HepG2 (cell line): ENCODE results near the gene SNAP47. TPM values are rescaled to one million over a fixed set of nuclear protein-coding genes. Genes with fewer than 3 reads are reported as not detected.

Experiments used
- ATAC-seq: fragments of 200-7000 bp; cut with Tn5 transposase; 3 replicates; pipeline ENCODE4 v1.9.1; 2020; ENCODE audit warnings: mild to moderate bottlenecking, moderate library complexity
- BruUV-seq: library from RNA; stranded (reverse); fragments of 400-500 nt; replicated peaks from 2 replicates; lab custom pipeline; 2021; lab: Mats Ljungman, UMichigan
- CTCF ChIA-PET: fragments of 300-600 bp; formaldehyde crosslinking; extraction: SDS; loops from one replicate; lab custom pipeline; 2021; ENCODE audit warnings: low total read pairs, inconsistent platforms, low intra/inter-chr PET ratio; lab: Yijun Ruan, JAX
- POLR2A ChIA-PET: fragments of 350-600 bp; sonication (Branson Sonifier 250); formaldehyde crosslinking; loops from one replicate; lab custom pipeline; 2020; ENCODE audit warnings: antibody characterized with exemption, inconsistent platforms; lab: Yijun Ruan, JAX
- DNase-seq: peaks from one replicate; pipeline ENCODE4 v3.0.0-alpha.2; 2015; ENCODE audit warnings: low spot score
- FAIRE-seq: peaks from 3 replicates; lab custom pipeline; 2011; peaks lifted over from hg19 to GRCh38; lab: Jason Lieb, UNC
- H2AFZ ChIP-seq: one replicate; pipeline ENCODE4 v1.6.1; 2011; ENCODE audit warnings: low read length, inconsistent platforms
- H3K27ac ChIP-seq: fragments of 300-600 bp; 3 replicates; pipeline ENCODE4 v1.8.0; 2011; ENCODE audit warnings: mixed run types, mild to moderate bottlenecking, mixed read lengths, low read length, inconsistent platforms; ENCODE audit not compliant: insufficient read depth; ENCODE audit errors: extremely low read length
- H3K27me3 ChIP-seq, 2 experiments: fragments of 200-600 bp in 1 of 2; 2 replicates in 1 of 2; 3 replicates in 1 of 2; pipeline versions ENCODE4 v1.6.0 to v1.8.0; 2011; ENCODE audit warnings: low read length in 2 of 2, mild to moderate bottlenecking in 2 of 2, moderate library complexity in 2 of 2, inconsistent platforms in 1 of 2; ENCODE audit not compliant: insufficient read depth in 2 of 2, control insufficient read depth in 1 of 2
- H3K36me3 ChIP-seq, 2 experiments: fragments of 200-600 bp in 1 of 2; replicated peaks in 1 of 2; 2 replicates in 1 of 2; 3 replicates in 1 of 2; pipeline versions ENCODE4 v1.5.1 to v1.8.0; 2011; ENCODE audit warnings: low read length in 2 of 2, inconsistent platforms in 1 of 2; ENCODE audit not compliant: insufficient read depth in 2 of 2, control insufficient read depth in 1 of 2
- H3K4me1 ChIP-seq: 2 replicates; pipeline ENCODE4 v1.5.1; 2012; ENCODE audit warnings: low read length, inconsistent platforms; ENCODE audit not compliant: insufficient read depth
- H3K4me2 ChIP-seq: 2 replicates; pipeline ENCODE4 v1.6.0; 2011; ENCODE audit warnings: low read depth, low read length, inconsistent platforms
- H3K4me3 ChIP-seq, 3 experiments: fragments of 200-600 bp in 1 of 3; sonication (generic), shearing (Covaris generic) in 1 of 3; replicated peaks in 1 of 3; 2 replicates each; pipeline ENCODE4 v1.5.1; 2011 to 2016; ENCODE audit warnings: low read length in 3 of 3, inconsistent platforms in 2 of 3, low read depth in 2 of 3, mild to moderate bottlenecking in 2 of 3, control low read depth in 1 of 3, mixed read lengths in 1 of 3; ENCODE audit not compliant: insufficient read depth in 1 of 3
- H3K79me2 ChIP-seq: one replicate; pipeline ENCODE4 v1.6.1; 2011; ENCODE audit warnings: low read length, inconsistent platforms; ENCODE audit not compliant: insufficient read depth
- H3K9ac ChIP-seq: 2 replicates; pipeline ENCODE4 v1.6.0; 2011; ENCODE audit warnings: mild to moderate bottlenecking, low read depth, low read length, inconsistent platforms; ENCODE audit not compliant: insufficient read depth
- H3K9me3 ChIP-seq: 2 replicates; pipeline ENCODE4 v1.5.1; 2012; ENCODE audit warnings: mild to moderate bottlenecking, low read length
- H4K20me1 ChIP-seq: 2 replicates; pipeline ENCODE4 v1.6.0; 2011; ENCODE audit warnings: inconsistent platforms, mild to moderate bottlenecking, low read length, moderate library complexity; ENCODE audit not compliant: insufficient read depth
- ATF5 ChIP-seq: sonication (generic); formaldehyde crosslinking; IDR thresholded peaks from 2 replicates; pipeline ENCODE4 v1.4.0; 2020; ENCODE audit warnings: mild to moderate bottlenecking, low read depth, missing genetic modification reagents
- KLF15 ChIP-seq: sonication (generic); formaldehyde crosslinking; IDR thresholded peaks from 2 replicates; pipeline ENCODE4 v1.8.1; 2023; ENCODE audit warnings: borderline replicate concordance, mild to moderate bottlenecking, inconsistent platforms, missing genetic modification reagents, mixed read lengths
- ONECUT2 ChIP-seq: sonication (generic); formaldehyde crosslinking; IDR thresholded peaks from 2 replicates; pipeline ENCODE4 v1.4.0; 2020; ENCODE audit warnings: missing genetic modification reagents
- POLR2A ChIP-seq, 2 experiments: IDR thresholded peaks; 2 replicates each; pipeline ENCODE4 v1.6.1; 2011; ENCODE audit warnings: low read depth in 2 of 2, low read length in 2 of 2, mild to moderate bottlenecking in 1 of 2, moderate library complexity in 1 of 2; ENCODE audit not compliant: insufficient read depth in 1 of 2
- RARA ChIP-seq: IDR thresholded peaks from 2 replicates; pipeline ENCODE4 v1.6.1; 2016; ENCODE audit warnings: missing genetic modification reagents, missing compliant biosample characterization
- TAF15 ChIP-seq: fragments of 200-400 bp; formaldehyde crosslinking; IDR thresholded peaks from one replicate; pipeline ENCODE4 v1.6.1; 2018; ENCODE audit warnings: mild to moderate bottlenecking, low read depth, low read length; ENCODE audit not compliant: poor library complexity, severe bottlenecking
- ZC3H4 ChIP-seq: sonication (generic); formaldehyde crosslinking; IDR thresholded peaks from 2 replicates; pipeline ENCODE4 v1.4.0; 2020; ENCODE audit warnings: missing genetic modification reagents, borderline replicate concordance
- ZNF17 ChIP-seq: sonication (generic); formaldehyde crosslinking; IDR thresholded peaks from 2 replicates; pipeline ENCODE4 v1.5.0; 2020; ENCODE audit warnings: mild to moderate bottlenecking, missing genetic modification reagents
- ZNF232 ChIP-seq: sonication (generic); formaldehyde crosslinking; IDR thresholded peaks from 2 replicates; pipeline ENCODE4 v1.4.0; 2020; ENCODE audit warnings: missing genetic modification reagents, borderline replicate concordance
- ZNF33A ChIP-seq: sonication (generic); formaldehyde crosslinking; IDR thresholded peaks from 2 replicates; pipeline ENCODE4 v1.5.1; 2020; ENCODE audit warnings: missing genetic modification reagents, mild to moderate bottlenecking, moderate library complexity, borderline replicate concordance
- ZNF432 ChIP-seq: sonication (generic); formaldehyde crosslinking; IDR thresholded peaks from 2 replicates; pipeline ENCODE4 v1.5.0; 2020; ENCODE audit warnings: missing genetic modification reagents, mild to moderate bottlenecking, borderline replicate concordance
- ZNF598 ChIP-seq: sonication (generic); formaldehyde crosslinking; IDR thresholded peaks from 2 replicates; pipeline ENCODE4 v1.5.1; 2020; ENCODE audit warnings: mild to moderate bottlenecking, missing genetic modification reagents, borderline replicate concordance
- WGBS: methylation state at CpG from one replicate; pipeline ENCODE4 v1.1.6; 2017; ENCODE audit warnings: low lambda C conversion rate; 5-methylcytosine and 5-hydroxymethylcytosine counted together
- in situ Hi-C: cut with HindIII; loops from 2 replicates; pipeline ENCODE4 v1.10.0; 2017; ENCODE audit warnings: low pct_unique_long_range_greater_than_20kb; ENCODE audit not compliant: extremely low pct_ligation_motif_present
- intact Hi-C: fragments of 100-400 bp; cut with micrococcal nuclease; formaldehyde crosslinking; loops from one replicate; pipeline ENCODE4 v1.10.0; 2022; ENCODE audit not compliant: unreplicated experiment
- polyA plus RNA-seq, 8 experiments: library from polyadenylated mRNA; depleted of rRNA in 3 of 8; stranded (reverse) in 7 of 8; unstranded in 1 of 8; fragments of >200 nt; fragmentation: Illumina TruSeq in 4 of 8; extraction: Trizol in 4 of 8; gene quantifications; 2 replicates each; pipeline versions ENCODE4 v1.2.1 to v1.2.3, GENCODE V29; 2011 to 2016; ENCODE audit warnings: low read depth in 4 of 8, missing spikeins in 1 of 8, mixed read lengths in 1 of 8; ENCODE audit not compliant: insufficient read depth in 1 of 8
- total RNA-seq, 5 experiments: library from RNA; depleted of rRNA; stranded (reverse); fragments of >200 nt; fragmentation: Illumina TruSeq; extraction: Trizol; gene quantifications; 2 replicates each; pipeline ENCODE4 v1.2.3, GENCODE V29; 2016; ENCODE audit warnings: low read depth in 1 of 5
- TF ChIP-seq, protein P1 (sequence below): IDR thresholded peaks from 2 replicates; pipeline ENCODE4 v1.6.1; 2012; ENCODE audit warnings: low read length, improper control_type of control experiment
- TF ChIP-seq, protein P2 (sequence below): sonication (generic); formaldehyde crosslinking; IDR thresholded peaks from 2 replicates; pipeline ENCODE4 v1.4.0; 2020; ENCODE audit warnings: low read depth, mild to moderate bottlenecking, missing genetic modification reagents

The SNAP47 gene
- total and polyA plus RNA-seq, 2 of the 13 experiments (the other 11 are each of a cell fraction or from before 2014, with no cell fraction given), result 13.6 to 25.1 TPM

DNA sequence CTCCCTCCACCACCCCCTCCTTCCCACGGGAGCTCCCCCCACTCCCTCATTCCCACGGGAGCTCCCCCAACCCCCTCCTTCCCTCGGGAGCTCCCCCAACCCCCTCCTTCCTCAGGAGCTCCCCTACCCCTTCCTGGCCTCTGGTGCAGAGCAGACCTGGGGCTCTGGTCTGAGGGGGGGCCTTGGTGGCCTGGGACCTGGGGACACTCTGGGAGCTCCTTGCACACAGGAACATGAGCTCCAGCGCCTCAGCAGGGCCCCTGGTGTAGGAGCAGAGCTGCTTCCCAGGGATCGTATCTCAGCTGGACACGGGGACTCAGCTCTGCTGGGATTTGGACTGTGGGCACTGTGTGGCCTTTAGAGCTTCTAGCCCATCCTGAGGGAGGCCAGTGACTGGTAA, 60.5 kb downstream of the SNAP47 start:
- H3K4me2 ChIP-seq, result no peak overlapping the region
- intact Hi-C loops, result no loop called here
- H3K4me3 ChIP-seq, result no peak overlapping the region
- H3K9ac ChIP-seq, result no peak overlapping the region
- ChIA-PET POLR2A (no interaction called here), CTCF (no interaction called here)
- H4K20me1 ChIP-seq, result no peaks in the 10 kb centered on the region
- 0% methylated on average over 3 of the region's 6 CpGs for WGBS
- H3K27me3 ChIP-seq, result peaks cover 9 to 45% of the 10 kb centered on the region in 2 experiments; a peak in 4 of 5 replicates
- H3K36me3 ChIP-seq, result no peaks in the 10 kb centered on the region
- BruUV-seq, result no TSS peak
- H3K4me1 ChIP-seq, result no peaks in the 10 kb centered on the region
- TF ChIP-seq RARA (no peak), ZNF432 (CRISPR knock-in tag) (no peak), ZNF33A (no peak), ONECUT2 (no peak)
- DNase-seq (no peak), ATAC-seq (no peak), FAIRE-seq (no peak)
- in situ Hi-C loops, result no loop called here
- no peaks in the 10 kb centered on the region for H3K9me3 ChIP-seq
- H3K79me2 ChIP-seq, result no peaks in the 10 kb centered on the region
- H3K27ac ChIP-seq, result no peak overlapping the region
- no peak overlapping the region for H2AFZ ChIP-seq

DNA sequence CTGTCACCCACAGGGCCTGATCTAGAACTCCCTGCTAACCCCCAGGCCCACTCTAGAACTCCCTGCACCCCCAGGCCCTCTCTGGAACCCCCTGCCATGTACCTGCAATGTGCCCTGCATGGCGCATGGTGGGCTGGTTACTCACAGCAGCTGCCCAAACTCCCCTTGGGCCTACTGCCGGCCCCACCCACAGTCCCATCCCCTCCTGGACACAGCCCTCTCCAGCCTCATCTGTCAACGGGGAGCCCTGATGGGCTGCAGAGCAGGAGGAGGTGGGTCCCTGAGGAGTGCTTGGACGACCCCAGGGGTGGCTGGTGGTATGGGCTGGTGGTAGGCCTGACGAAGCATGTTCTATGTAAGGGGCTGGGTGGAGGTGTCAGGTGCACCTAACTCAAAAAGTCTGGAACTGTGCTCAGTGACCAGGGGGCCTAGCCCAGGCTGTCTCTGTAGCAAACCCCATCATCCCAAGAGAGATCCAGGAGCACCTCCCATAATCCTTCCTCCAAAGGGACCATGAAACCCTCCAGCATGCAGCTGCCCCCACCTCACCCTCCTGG, 61.2 kb downstream of the SNAP47 start:
- no TSS peak for BruUV-seq
- Histone ChIP-seq H3K79me2 (no peaks in the 10 kb centered on the region), H3K9me3 (no peaks in the 10 kb centered on the region), H3K4me1 (no peaks in the 10 kb centered on the region), H3K4me2 (no peak overlapping the region), H2AFZ (no peak overlapping the region), H4K20me1 (no peaks in the 10 kb centered on the region), H3K9ac (no peak overlapping the region), H3K27ac (no peak overlapping the region), H3K4me3 (no peak overlapping the region), H3K36me3 (no peaks in the 10 kb centered on the region), H3K27me3 (peaks cover 9 to 45% of the 10 kb centered on the region in 2 experiments; a peak in 4 of 5 replicates)
- WGBS, result 0% methylated on average over 2 of the region's 5 CpGs
- ATAC-seq (no peak), FAIRE-seq (no peak), DNase-seq (no peak)
- in situ Hi-C loops (no loop called here), intact Hi-C loops (no loop called here)
- ChIA-PET CTCF (no interaction called here), POLR2A (no interaction called here)
- TF ChIP-seq POLR2A (IDR thresholded peaks at IDR 0.05; ENCODE audit: insufficient read depth in 1 of 2, low read depth in 2 of 2, low read length in 2 of 2), result no peak
- no peak for TF ChIP-seq ZNF232 (CRISPR knock-in tag)
- no peak for TF ChIP-seq KLF15 (CRISPR knock-in tag)
- TF ChIP-seq, protein P1, sequence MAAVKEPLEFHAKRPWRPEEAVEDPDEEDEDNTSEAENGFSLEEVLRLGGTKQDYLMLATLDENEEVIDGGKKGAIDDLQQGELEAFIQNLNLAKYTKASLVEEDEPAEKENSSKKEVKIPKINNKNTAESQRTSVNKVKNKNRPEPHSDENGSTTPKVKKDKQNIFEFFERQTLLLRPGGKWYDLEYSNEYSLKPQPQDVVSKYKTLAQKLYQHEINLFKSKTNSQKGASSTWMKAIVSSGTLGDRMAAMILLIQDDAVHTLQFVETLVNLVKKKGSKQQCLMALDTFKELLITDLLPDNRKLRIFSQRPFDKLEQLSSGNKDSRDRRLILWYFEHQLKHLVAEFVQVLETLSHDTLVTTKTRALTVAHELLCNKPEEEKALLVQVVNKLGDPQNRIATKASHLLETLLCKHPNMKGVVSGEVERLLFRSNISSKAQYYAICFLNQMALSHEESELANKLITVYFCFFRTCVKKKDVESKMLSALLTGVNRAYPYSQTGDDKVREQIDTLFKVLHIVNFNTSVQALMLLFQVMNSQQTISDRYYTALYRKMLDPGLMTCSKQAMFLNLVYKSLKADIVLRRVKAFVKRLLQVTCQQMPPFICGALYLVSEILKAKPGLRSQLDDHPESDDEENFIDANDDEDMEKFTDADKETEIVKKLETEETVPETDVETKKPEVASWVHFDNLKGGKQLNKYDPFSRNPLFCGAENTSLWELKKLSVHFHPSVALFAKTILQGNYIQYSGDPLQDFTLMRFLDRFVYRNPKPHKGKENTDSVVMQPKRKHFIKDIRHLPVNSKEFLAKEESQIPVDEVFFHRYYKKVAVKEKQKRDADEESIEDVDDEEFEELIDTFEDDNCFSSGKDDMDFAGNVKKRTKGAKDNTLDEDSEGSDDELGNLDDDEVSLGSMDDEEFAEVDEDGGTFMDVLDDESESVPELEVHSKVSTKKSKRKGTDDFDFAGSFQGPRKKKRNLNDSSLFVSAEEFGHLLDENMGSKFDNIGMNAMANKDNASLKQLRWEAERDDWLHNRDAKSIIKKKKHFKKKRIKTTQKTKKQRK, result no peak
- TF ChIP-seq, protein P2, sequence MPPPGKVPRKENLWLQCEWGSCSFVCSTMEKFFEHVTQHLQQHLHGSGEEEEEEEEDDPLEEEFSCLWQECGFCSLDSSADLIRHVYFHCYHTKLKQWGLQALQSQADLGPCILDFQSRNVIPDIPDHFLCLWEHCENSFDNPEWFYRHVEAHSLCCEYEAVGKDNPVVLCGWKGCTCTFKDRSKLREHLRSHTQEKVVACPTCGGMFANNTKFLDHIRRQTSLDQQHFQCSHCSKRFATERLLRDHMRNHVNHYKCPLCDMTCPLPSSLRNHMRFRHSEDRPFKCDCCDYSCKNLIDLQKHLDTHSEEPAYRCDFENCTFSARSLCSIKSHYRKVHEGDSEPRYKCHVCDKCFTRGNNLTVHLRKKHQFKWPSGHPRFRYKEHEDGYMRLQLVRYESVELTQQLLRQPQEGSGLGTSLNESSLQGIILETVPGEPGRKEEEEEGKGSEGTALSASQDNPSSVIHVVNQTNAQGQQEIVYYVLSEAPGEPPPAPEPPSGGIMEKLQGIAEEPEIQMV (CRISPR knock-in tag), result no peak
- TF ChIP-seq ZNF17 (CRISPR knock-in tag), result no peak
- no peak for TF ChIP-seq ZNF598 (CRISPR knock-in tag)
- no peak for TF ChIP-seq ATF5 (CRISPR knock-in tag)
- TF ChIP-seq ZC3H4 (CRISPR knock-in tag), result no peak
- TF ChIP-seq TAF15, result no peak
